ENCODE data around the gene TXNDC5. TPM values are rescaled to one million over a fixed set of nuclear protein-coding genes. Genes with fewer than 3 reads are reported as not detected.
"Not testable (repeated sequence)": the region's sequence is repeated elsewhere in the genome, so short reads cannot be mapped to it uniquely, and the experiment has no call there.

The TXNDC5 gene
- total RNA-seq, 4 donors from 2014 or later: 51.9 to 125 (median 104) TPM

GRCh38 chr6:7899101-7899888 is 11.3 kb downstream of the TXNDC5 start:
- intact Hi-C loops (cut with DNase I): no loop called here
- Histone ChIP-seq H3K4me3 (no peak overlapping the region), H3K27ac (no peak overlapping the region), H3K36me3 (peaks cover 23 to 100% (median 25%) of the 10 kb centered on the region in 3 donors), H3K4me1 (peaks cover 7 to 21% (median 15%) of the 10 kb centered on the region in 3 donors), H3K27me3 (no peaks in the 10 kb centered on the region), H3K9me3 (no peaks in the 10 kb centered on the region)
- TF ChIP-seq, protein P1, sequence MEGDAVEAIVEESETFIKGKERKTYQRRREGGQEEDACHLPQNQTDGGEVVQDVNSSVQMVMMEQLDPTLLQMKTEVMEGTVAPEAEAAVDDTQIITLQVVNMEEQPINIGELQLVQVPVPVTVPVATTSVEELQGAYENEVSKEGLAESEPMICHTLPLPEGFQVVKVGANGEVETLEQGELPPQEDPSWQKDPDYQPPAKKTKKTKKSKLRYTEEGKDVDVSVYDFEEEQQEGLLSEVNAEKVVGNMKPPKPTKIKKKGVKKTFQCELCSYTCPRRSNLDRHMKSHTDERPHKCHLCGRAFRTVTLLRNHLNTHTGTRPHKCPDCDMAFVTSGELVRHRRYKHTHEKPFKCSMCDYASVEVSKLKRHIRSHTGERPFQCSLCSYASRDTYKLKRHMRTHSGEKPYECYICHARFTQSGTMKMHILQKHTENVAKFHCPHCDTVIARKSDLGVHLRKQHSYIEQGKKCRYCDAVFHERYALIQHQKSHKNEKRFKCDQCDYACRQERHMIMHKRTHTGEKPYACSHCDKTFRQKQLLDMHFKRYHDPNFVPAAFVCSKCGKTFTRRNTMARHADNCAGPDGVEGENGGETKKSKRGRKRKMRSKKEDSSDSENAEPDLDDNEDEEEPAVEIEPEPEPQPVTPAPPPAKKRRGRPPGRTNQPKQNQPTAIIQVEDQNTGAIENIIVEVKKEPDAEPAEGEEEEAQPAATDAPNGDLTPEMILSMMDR (IDR thresholded peaks at IDR 0.05): peak in 1 of 6 experiments; percentile 26
- TF ChIP-seq POLR2A (IDR thresholded peaks at IDR 0.05): no peak
- 81% methylated on average over 5 of the region's 5 CpGs for WGBS, 2 donors
- DNase-seq: no peak

DNA sequence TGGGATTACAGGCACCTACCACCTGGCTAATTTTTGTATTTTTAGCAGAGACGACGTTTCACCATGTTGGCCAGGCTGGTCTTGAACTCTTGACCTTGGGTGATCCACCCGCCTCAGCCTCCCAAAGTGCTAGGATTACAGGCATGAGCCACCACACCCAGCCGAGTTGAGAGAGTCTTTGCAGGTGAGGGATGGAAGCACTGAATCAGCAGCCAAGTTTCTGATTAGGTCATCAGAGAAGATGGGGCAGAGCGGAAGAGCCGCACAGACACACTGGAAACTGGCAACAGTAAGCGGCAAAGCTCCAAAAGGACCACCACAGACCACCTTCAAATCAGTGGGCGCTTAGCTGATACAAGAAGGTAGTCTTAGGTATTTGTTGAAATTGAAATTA is 12.4 kb downstream of the TXNDC5 start:
- 80 to 84% methylated on average over 7 to 8 of the region's 8 CpGs for WGBS, 2 donors
- peaks cover 20 to 100% (median 26%) of the 10 kb centered on the region in 3 donors for H3K36me3 ChIP-seq

GRCh38 chr6:7897461-7898192 is 13.0 kb downstream of the TXNDC5 start:
- intact Hi-C loops (cut with DNase I): no loop called here
- TF ChIP-seq POLR2A (IDR thresholded peaks at IDR 0.05): no peak
- TF ChIP-seq, protein P1 (IDR thresholded peaks at IDR 0.05): no peak
- WGBS, 2 donors: 89 to 95% methylated on average over 8 to 9 of the region's 9 CpGs

More for the DNA sequence above, 12.4 kb downstream of the TXNDC5 start:
- H3K27ac ChIP-seq; intact Hi-C loops (cut with DNase I); DNase-seq; H3K4me3 ChIP-seq; H3K27me3 ChIP-seq; H3K9me3 ChIP-seq: not testable (repeated sequence)
- peaks cover 7 to 21% (median 15%) of the 10 kb centered on the region in 3 donors for H3K4me1 ChIP-seq

DNA sequence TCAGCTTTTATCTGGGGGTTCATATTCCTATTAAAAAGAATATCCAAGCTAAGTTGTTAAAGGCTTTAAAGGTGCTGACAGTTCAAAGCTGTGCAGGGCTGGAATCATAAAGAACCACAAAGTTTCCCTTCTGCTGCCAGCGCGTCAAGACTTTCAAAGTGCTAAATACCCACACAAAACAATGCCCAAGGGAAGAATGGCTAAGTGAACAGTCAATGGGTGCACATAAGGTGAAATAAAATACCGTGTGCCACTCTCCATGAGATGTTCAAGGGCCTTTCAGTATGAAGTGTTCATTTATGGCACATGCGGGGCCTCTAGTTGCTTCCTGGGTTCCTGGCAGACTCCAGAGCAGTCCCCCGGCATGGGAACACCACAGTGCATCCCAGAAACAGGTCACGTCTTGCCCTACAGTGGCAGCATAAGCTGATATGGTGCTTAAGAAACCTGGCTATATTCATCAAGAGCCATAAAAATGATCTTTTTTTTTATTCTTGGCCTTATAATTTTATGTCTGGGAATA is 14.1 kb downstream of the TXNDC5 start:
- Histone ChIP-seq H3K36me3 (peaks cover 20 to 100% (median 36%) of the 10 kb centered on the region in 3 donors), H3K9me3 (no peaks in the 10 kb centered on the region), H3K4me1 (peaks cover 0 to 7% (median 6%) of the 10 kb centered on the region in 3 donors), H3K27me3 (no peaks in the 10 kb centered on the region), H3K27ac (no peak overlapping the region), H3K4me3 (no peak overlapping the region)
- no peak for TF ChIP-seq POLR2A (IDR thresholded peaks at IDR 0.05)
- TF ChIP-seq, protein P1 (IDR thresholded peaks at IDR 0.05): no peak
- 81 to 92% methylated on average over 6 of the region's 6 CpGs for WGBS, 2 donors
- intact Hi-C loops (cut with DNase I): no loop called here
- no peak for DNase-seq

More at GRCh38 chr6:7897461-7898192, 13.0 kb downstream of the TXNDC5 start:
- Histone ChIP-seq H3K9me3 (no peaks in the 10 kb centered on the region), H3K4me1 (peaks cover 6 to 18% (median 15%) of the 10 kb centered on the region in 3 donors), H3K36me3 (peaks cover 16 to 100% (median 31%) of the 10 kb centered on the region in 3 donors), H3K27ac (no peak overlapping the region), H3K27me3 (no peaks in the 10 kb centered on the region), H3K4me3 (no peak overlapping the region)
- no peak for DNase-seq

- H3K36me3 ChIP-seq: peaks cover 27 to 100% (median 44%) of the 10 kb centered on the region in 3 donors
Observed at GRCh38 chr6:7895125-7895423, 15.5 kb downstream of the TXNDC5 start.

More at GRCh38 chr6:7895125-7895423, 15.5 kb downstream of the TXNDC5 start:
- TF ChIP-seq POLR2A (IDR thresholded peaks at IDR 0.05): no peak
- no peak overlapping the region for H3K4me3 ChIP-seq
- peaks cover 0 to 5% (median 0%) of the 10 kb centered on the region in 3 donors for H3K4me1 ChIP-seq
- no peaks in the 10 kb centered on the region for H3K9me3 ChIP-seq
- no peak for DNase-seq
- WGBS, 2 donors: 77 to 85% methylated on average over 4 to 5 of the region's 7 CpGs
- no peak overlapping the region for H3K27ac ChIP-seq
- H3K27me3 ChIP-seq: no peaks in the 10 kb centered on the region
- intact Hi-C loops (cut with DNase I): no loop called here

Measured in esophagus squamous epithelium (tissue), 5 donors.